Measurements from ENCODE around the gene RNU1-4. TPM values are rescaled to one million over a fixed set of nuclear protein-coding genes. Genes with fewer than 3 reads are reported as not detected.
"Not testable (repeated sequence)": the region's sequence is repeated elsewhere in the genome, so short reads cannot be mapped to it uniquely, and the experiment has no call there.

Gene RNU1-4
- total RNA-seq, 3 donors from 2014 or later (not counting 1 experiment from before 2014, with no cell fraction given) = 2,937 to 3,261 (median 3,038) TPM

GRCh38 chr1:16707130-16708093 lies 32.9 kb upstream of the RNU1-4 start:
- H3K4me1 Mint-ChIP-seq; H3K27ac Mint-ChIP-seq; H3K36me3 Mint-ChIP-seq; H3K27me3 ChIP-seq (ENCODE audit: control insufficient read depth, insufficient read depth, low read length); H3K27me3 Mint-ChIP-seq (ENCODE audit: low read depth in 2 of 2); H3K36me3 ChIP-seq (ENCODE audit: control insufficient read depth, insufficient read depth, low read length); H3K9me3 ChIP-seq (ENCODE audit: control insufficient read depth, insufficient read depth, low read length); H3K27ac ChIP-seq (ENCODE audit: low read length); H3K9me3 Mint-ChIP-seq; H3K4me1 ChIP-seq (ENCODE audit: control insufficient read depth, insufficient read depth, low read length); H3K4me3 ChIP-seq (ENCODE audit: low read length); intact Hi-C loops (cut with micrococcal nuclease); DNase-seq: not testable (repeated sequence)
- TF ChIP-seq, protein P1, sequence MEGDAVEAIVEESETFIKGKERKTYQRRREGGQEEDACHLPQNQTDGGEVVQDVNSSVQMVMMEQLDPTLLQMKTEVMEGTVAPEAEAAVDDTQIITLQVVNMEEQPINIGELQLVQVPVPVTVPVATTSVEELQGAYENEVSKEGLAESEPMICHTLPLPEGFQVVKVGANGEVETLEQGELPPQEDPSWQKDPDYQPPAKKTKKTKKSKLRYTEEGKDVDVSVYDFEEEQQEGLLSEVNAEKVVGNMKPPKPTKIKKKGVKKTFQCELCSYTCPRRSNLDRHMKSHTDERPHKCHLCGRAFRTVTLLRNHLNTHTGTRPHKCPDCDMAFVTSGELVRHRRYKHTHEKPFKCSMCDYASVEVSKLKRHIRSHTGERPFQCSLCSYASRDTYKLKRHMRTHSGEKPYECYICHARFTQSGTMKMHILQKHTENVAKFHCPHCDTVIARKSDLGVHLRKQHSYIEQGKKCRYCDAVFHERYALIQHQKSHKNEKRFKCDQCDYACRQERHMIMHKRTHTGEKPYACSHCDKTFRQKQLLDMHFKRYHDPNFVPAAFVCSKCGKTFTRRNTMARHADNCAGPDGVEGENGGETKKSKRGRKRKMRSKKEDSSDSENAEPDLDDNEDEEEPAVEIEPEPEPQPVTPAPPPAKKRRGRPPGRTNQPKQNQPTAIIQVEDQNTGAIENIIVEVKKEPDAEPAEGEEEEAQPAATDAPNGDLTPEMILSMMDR (IDR thresholded peaks at IDR 0.05) = peak; percentile 24
- peak in 2 of 3 donors; percentile 55 to 61 for ATAC-seq
- H3K4me3 Mint-ChIP-seq = peak overlapping the region; percentile 13
- 12% methylated on average over 61 of the region's 99 CpGs for WGBS (ENCODE audit: insufficient coverage)

DNA sequence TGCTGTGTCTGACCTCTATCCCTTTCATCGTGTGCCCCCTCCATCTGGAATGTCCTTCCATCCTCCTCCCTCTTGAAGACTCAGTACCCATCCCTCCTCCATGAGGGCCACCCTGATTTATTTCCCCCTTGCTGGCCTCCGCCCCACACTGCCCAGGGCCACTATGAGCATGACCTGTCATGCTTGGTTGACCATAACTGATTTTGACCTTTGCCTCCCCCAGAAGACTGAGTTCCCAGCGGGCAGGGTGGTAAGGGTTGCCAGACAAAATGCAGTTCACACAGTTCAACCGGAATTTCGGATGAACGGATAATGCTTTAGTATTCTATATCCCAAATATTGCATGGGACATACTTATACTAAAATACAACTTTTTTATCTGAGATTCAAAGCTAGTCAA lies 31.6 kb upstream of the RNU1-4 start:
- intact Hi-C loops (cut with micrococcal nuclease); H3K4me1 Mint-ChIP-seq: not testable (repeated sequence)

DNA sequence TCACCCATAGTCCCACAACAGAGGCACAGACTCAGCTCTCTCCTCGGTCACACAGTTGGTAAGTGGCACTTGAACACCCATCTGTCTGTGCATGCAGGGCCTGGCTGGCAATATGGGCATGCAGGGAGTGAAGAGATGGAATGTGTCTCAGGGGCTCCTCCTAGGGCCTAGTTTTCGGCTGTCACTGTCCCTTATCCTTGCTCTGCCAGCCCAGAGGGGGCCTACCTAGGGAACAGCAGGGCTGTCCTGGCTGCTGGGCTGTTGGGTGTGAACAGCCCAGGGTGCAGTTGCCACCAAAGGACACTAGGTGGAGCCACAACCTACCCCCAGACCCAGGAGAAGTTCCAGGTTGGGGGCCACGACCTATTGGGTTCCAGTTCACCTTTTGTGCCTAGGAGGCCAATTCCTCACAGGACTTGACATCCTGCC lies 30.6 kb upstream of the RNU1-4 start:
- not testable (repeated sequence) for H3K4me1 Mint-ChIP-seq; H3K27ac ChIP-seq (ENCODE audit: low read length)

More for the DNA sequence above, 31.6 kb upstream of the RNU1-4 start:
- H3K27ac ChIP-seq (ENCODE audit: low read length); H3K27me3 Mint-ChIP-seq (ENCODE audit: low read depth in 2 of 2); H3K36me3 Mint-ChIP-seq; DNase-seq; H3K9me3 ChIP-seq (ENCODE audit: control insufficient read depth, insufficient read depth, low read length); ATAC-seq; H3K27ac Mint-ChIP-seq; H3K4me3 Mint-ChIP-seq; H3K4me1 ChIP-seq (ENCODE audit: control insufficient read depth, insufficient read depth, low read length); H3K4me3 ChIP-seq (ENCODE audit: low read length); H3K27me3 ChIP-seq (ENCODE audit: control insufficient read depth, insufficient read depth, low read length); H3K36me3 ChIP-seq (ENCODE audit: control insufficient read depth, insufficient read depth, low read length); H3K9me3 Mint-ChIP-seq: not testable (repeated sequence)
- no CpG with 5 or more reads among the region's 6 CpGs for WGBS (ENCODE audit: insufficient coverage)

GRCh38 chr1:16710618-16711017 lies 29.7 kb upstream of the RNU1-4 start:
- intact Hi-C loops (cut with micrococcal nuclease); H3K4me3 ChIP-seq (ENCODE audit: low read length); H3K27ac Mint-ChIP-seq; H3K4me1 Mint-ChIP-seq; H3K36me3 Mint-ChIP-seq; H3K27me3 ChIP-seq (ENCODE audit: control insufficient read depth, insufficient read depth, low read length); H3K36me3 ChIP-seq (ENCODE audit: control insufficient read depth, insufficient read depth, low read length); H3K9me3 ChIP-seq (ENCODE audit: control insufficient read depth, insufficient read depth, low read length); H3K27ac ChIP-seq (ENCODE audit: low read length); H3K4me3 Mint-ChIP-seq; H3K4me1 ChIP-seq (ENCODE audit: control insufficient read depth, insufficient read depth, low read length); H3K9me3 Mint-ChIP-seq; ATAC-seq; DNase-seq; H3K27me3 Mint-ChIP-seq (ENCODE audit: low read depth in 2 of 2): not testable (repeated sequence)
- WGBS (ENCODE audit: insufficient coverage) = 86% methylated on average over 7 of the region's 13 CpGs

More for the DNA sequence above, 30.6 kb upstream of the RNU1-4 start:
- H3K9me3 Mint-ChIP-seq; H3K4me3 ChIP-seq (ENCODE audit: low read length); H3K9me3 ChIP-seq (ENCODE audit: control insufficient read depth, insufficient read depth, low read length); H3K27me3 ChIP-seq (ENCODE audit: control insufficient read depth, insufficient read depth, low read length); H3K36me3 ChIP-seq (ENCODE audit: control insufficient read depth, insufficient read depth, low read length); intact Hi-C loops (cut with micrococcal nuclease); H3K4me3 Mint-ChIP-seq; H3K27ac Mint-ChIP-seq; H3K4me1 ChIP-seq (ENCODE audit: control insufficient read depth, insufficient read depth, low read length); H3K36me3 Mint-ChIP-seq; H3K27me3 Mint-ChIP-seq (ENCODE audit: low read depth in 2 of 2): not testable (repeated sequence)
- ATAC-seq (peak; percentile 81 to 89 (median 83)), DNase-seq (peak in 1 of 2 donors; percentile 66)
- TF ChIP-seq, protein P1 (IDR thresholded peaks at IDR 0.05) = peak; percentile 72
- 0% methylated on average over 1 of the region's 3 CpGs for WGBS (ENCODE audit: insufficient coverage)

GRCh38 chr1:16712131-16712530 lies 28.2 kb upstream of the RNU1-4 start:
- H3K4me1 ChIP-seq (ENCODE audit: control insufficient read depth, insufficient read depth, low read length); H3K4me3 Mint-ChIP-seq; H3K9me3 Mint-ChIP-seq; H3K36me3 ChIP-seq (ENCODE audit: control insufficient read depth, insufficient read depth, low read length); H3K9me3 ChIP-seq (ENCODE audit: control insufficient read depth, insufficient read depth, low read length); H3K36me3 Mint-ChIP-seq; H3K27me3 Mint-ChIP-seq (ENCODE audit: low read depth in 2 of 2); H3K27ac Mint-ChIP-seq; DNase-seq; H3K4me1 Mint-ChIP-seq; intact Hi-C loops (cut with micrococcal nuclease); H3K4me3 ChIP-seq (ENCODE audit: low read length); ATAC-seq; H3K27me3 ChIP-seq (ENCODE audit: control insufficient read depth, insufficient read depth, low read length); H3K27ac ChIP-seq (ENCODE audit: low read length): not testable (repeated sequence)
- 86% methylated on average over 3 of the region's 5 CpGs for WGBS (ENCODE audit: insufficient coverage)

DNA sequence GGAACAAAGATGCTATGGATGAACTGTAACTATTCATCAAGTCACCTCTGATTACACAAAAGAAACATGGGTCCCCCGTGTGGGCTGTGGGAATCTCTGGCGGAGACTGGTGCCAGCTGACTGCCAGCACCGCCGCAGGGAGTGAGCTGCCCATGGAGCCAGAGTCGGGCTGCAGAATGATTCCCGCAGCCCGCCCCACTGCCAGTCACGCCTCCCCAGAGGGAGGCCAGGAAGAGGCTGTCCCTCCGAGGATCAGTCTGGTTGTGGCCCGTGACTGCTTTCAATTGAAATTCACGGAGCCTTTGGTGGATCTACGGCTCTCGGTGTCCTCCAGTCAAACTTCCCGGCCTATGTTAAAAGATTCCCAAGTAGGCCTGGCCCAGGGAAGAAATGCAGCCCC lies 27.7 kb upstream of the RNU1-4 start:
- DNase-seq; H3K9me3 ChIP-seq (ENCODE audit: control insufficient read depth, insufficient read depth, low read length); H3K27ac ChIP-seq (ENCODE audit: low read length); H3K4me1 Mint-ChIP-seq; intact Hi-C loops (cut with micrococcal nuclease); ATAC-seq; H3K4me3 ChIP-seq (ENCODE audit: low read length); H3K9me3 Mint-ChIP-seq; H3K4me3 Mint-ChIP-seq; H3K27ac Mint-ChIP-seq; H3K4me1 ChIP-seq (ENCODE audit: control insufficient read depth, insufficient read depth, low read length); H3K27me3 ChIP-seq (ENCODE audit: control insufficient read depth, insufficient read depth, low read length); H3K36me3 ChIP-seq (ENCODE audit: control insufficient read depth, insufficient read depth, low read length); H3K27me3 Mint-ChIP-seq (ENCODE audit: low read depth in 2 of 2); H3K36me3 Mint-ChIP-seq: not testable (repeated sequence)
- WGBS (ENCODE audit: insufficient coverage) = 84% methylated on average over 7 of the region's 14 CpGs
